Activated B cell treated with CpG ODN at 0.5 μM for 24 hours (primary cell): ENCODE results near the gene RRAGC. TPM values are rescaled to one million over a fixed set of nuclear protein-coding genes. Genes with fewer than 3 reads are reported as not detected.

ENCODE experiments used
- ATAC-seq: fragments of 200-7000 bp; cut with Tn5 transposase; one replicate; pipeline ENCODE4 v1.10.0; 2021; ENCODE audit warnings: low read depth, mild to moderate bottlenecking, moderate library complexity
- CTCF ChIA-PET: fragments of 350-600 bp; sonication (Branson Sonifier 250); formaldehyde crosslinking; loops from one replicate; lab custom pipeline; 2021; ENCODE audit warnings: antibody characterized with exemption; lab: Charles Lee
- POLR2A ChIA-PET: fragments of 350-600 bp; sonication (Branson Sonifier 250); formaldehyde crosslinking; loops from one replicate; lab custom pipeline; 2021; ENCODE audit warnings: antibody characterized with exemption; lab: Charles Lee
- DNase-seq: peaks from one replicate; pipeline ENCODE4 v3.0.0; 2022
- H3K27ac Mint-ChIP-seq: one replicate; pipeline ENCODE4 v1.8.0; 2020; ENCODE audit warnings: mixed read lengths
- H3K27me3 Mint-ChIP-seq: one replicate; pipeline ENCODE4 v1.8.0; 2021; ENCODE audit warnings: mixed read lengths
- H3K36me3 Mint-ChIP-seq: one replicate; pipeline ENCODE4 v1.8.0; 2021; ENCODE audit warnings: low read depth, mixed read lengths
- H3K4me1 Mint-ChIP-seq: one replicate; pipeline ENCODE4 v1.8.0; 2021; ENCODE audit warnings: mixed read lengths
- H3K4me3 Mint-ChIP-seq: one replicate; pipeline ENCODE4 v1.8.0; 2020; ENCODE audit warnings: mild to moderate bottlenecking, mixed read lengths
- H3K9me3 Mint-ChIP-seq: one replicate; pipeline ENCODE4 v1.8.0; 2020; ENCODE audit warnings: mixed read lengths
- intact Hi-C: fragments of 100-400 bp; cut with micrococcal nuclease; formaldehyde crosslinking; loops from one replicate; pipeline ENCODE4 v1.15.1; 2024
- total RNA-seq: library from RNA; stranded (reverse); gene quantifications from 2 replicates; pipeline ENCODE4 v1.2.3, GENCODE V29; 2022
- TF ChIP-seq, protein P1 (sequence below): fragments of 200-600 bp; IDR thresholded peaks from one replicate; pipeline ENCODE4 v1.8.0; 2022; ENCODE audit warnings: antibody characterized with exemption, mild to moderate bottlenecking

RRAGC gene
- total RNA-seq, 1 donor from 2014 or later: 35.9 TPM

DNA sequence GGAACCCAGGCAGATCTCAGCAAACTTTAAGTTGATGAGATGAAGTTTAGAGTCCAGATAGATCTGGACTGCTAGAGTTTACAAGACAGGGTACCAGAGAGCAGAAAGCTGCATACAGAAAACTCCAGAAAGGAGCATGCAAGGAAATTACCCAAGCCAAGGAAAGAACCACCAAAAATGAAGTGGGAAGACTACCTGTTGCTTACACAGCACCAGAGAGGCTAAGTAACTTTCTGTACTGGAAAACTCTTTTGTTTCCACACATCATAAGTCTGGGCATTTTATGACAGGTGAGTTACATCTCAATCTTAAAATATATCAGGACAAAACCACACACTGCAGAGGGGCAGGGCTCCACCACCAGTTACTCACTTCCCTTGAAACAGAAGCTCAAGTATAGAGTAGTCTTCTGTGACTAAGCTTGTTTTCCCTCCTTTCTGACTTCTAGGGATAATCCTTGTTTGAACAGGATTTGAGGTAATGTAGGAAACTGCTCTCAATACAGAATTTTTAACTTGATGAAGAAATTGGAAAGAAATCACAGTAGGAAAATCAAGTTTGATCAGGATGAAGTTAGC lies 39.2 kb upstream of the RRAGC start:
- POLR2A ChIA-PET: no interaction called here
- H3K27me3 Mint-ChIP-seq: no peaks in the 10 kb centered on the region
- TF ChIP-seq, protein P1, sequence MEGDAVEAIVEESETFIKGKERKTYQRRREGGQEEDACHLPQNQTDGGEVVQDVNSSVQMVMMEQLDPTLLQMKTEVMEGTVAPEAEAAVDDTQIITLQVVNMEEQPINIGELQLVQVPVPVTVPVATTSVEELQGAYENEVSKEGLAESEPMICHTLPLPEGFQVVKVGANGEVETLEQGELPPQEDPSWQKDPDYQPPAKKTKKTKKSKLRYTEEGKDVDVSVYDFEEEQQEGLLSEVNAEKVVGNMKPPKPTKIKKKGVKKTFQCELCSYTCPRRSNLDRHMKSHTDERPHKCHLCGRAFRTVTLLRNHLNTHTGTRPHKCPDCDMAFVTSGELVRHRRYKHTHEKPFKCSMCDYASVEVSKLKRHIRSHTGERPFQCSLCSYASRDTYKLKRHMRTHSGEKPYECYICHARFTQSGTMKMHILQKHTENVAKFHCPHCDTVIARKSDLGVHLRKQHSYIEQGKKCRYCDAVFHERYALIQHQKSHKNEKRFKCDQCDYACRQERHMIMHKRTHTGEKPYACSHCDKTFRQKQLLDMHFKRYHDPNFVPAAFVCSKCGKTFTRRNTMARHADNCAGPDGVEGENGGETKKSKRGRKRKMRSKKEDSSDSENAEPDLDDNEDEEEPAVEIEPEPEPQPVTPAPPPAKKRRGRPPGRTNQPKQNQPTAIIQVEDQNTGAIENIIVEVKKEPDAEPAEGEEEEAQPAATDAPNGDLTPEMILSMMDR: no peak

DNA sequence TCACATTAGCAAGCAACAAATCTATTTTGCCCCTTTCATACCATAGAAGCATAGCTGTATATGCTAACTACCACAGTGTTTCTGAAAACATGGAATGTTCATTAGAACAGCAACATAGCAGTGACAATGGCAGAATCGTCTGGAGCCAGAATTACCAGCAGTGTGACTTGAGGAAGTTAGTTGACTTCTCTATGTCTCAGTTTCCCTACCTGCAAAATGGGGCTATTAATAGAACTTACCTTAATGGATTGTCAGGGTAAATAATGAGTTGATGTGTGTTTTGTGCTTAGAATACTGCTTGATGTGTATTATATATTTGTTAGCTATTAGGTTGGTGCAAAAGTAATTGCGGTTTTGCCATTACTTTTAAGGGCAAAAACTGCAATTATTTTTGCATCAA lies 36.6 kb upstream of the RRAGC start:
- H3K36me3 Mint-ChIP-seq: no peaks in the 10 kb centered on the region
- DNase-seq (no peak), ATAC-seq (no peak)
- H3K27me3 Mint-ChIP-seq: no peaks in the 10 kb centered on the region
- CTCF ChIA-PET: no interaction called here
- no peak overlapping the region for H3K4me3 Mint-ChIP-seq
- no peaks in the 10 kb centered on the region for H3K9me3 Mint-ChIP-seq
- TF ChIP-seq, protein P1: no peak
- POLR2A ChIA-PET: no interaction called here
- H3K27ac Mint-ChIP-seq: no peak overlapping the region
- intact Hi-C loops: no loop called here
- no peaks in the 10 kb centered on the region for H3K4me1 Mint-ChIP-seq

More for the DNA sequence above, 39.2 kb upstream of the RRAGC start:
- ATAC-seq (no peak), DNase-seq (no peak)
- intact Hi-C loops: no loop called here
- no peaks in the 10 kb centered on the region for H3K4me1 Mint-ChIP-seq
- H3K27ac Mint-ChIP-seq: no peak overlapping the region
- no peaks in the 10 kb centered on the region for H3K36me3 Mint-ChIP-seq
- H3K4me3 Mint-ChIP-seq: no peak overlapping the region
- CTCF ChIA-PET: no interaction called here
- H3K9me3 Mint-ChIP-seq: no peaks in the 10 kb centered on the region

DNA sequence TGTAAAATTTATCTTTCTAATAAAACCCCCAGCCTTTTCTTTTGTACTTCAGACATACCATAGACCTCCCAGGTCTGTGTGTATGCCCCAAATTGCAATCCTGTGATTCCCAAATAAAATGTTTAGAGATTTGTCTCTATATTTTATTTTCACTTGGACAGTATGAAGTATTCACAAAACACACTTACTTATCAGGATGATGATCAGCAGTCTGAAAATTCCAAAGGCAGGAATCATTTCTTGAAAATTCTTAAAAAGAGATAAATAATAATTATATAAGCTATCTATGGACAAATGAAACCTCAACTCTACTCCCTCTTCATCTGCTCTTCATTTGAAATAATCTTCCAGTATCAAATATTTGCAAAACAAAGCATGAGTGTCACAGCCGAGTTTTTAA lies 33.4 kb upstream of the RRAGC start:
- intact Hi-C loops: no loop called here
- DNase-seq (no peak), ATAC-seq (no peak)
- H3K9me3 Mint-ChIP-seq: no peaks in the 10 kb centered on the region
- H3K4me1 Mint-ChIP-seq: no peaks in the 10 kb centered on the region
- TF ChIP-seq, protein P1: no peak
- H3K27me3 Mint-ChIP-seq: no peaks in the 10 kb centered on the region
- no peak overlapping the region for H3K4me3 Mint-ChIP-seq
- ChIA-PET CTCF (no interaction called here), POLR2A (no interaction called here)
- no peak overlapping the region for H3K27ac Mint-ChIP-seq
- no peaks in the 10 kb centered on the region for H3K36me3 Mint-ChIP-seq

DNA sequence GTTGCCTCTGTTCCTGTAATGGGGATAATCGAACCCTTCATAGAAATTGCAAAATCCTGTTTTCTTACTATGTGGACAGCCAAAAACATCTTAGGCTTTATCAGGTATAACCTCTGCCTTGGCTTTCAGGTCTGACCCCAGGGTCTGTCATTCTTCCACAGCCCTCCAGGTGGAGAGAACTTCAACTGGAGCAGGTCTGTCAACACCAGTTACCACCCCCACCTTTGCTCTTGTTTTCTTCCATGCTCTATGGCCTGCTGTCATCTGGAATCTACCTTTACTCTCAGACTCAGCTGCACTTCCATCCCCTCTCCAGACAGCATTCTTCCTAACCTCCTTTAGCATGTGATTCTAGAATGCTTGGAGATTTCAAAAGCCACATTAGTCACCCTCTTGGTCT lies 32.2 kb upstream of the RRAGC start:
- intact Hi-C loops: no loop called here
- ChIA-PET CTCF (no interaction called here), POLR2A (no interaction called here)
- DNase-seq: no peak
- ATAC-seq: no peak
- H3K9me3 Mint-ChIP-seq: no peaks in the 10 kb centered on the region
- H3K36me3 Mint-ChIP-seq: no peaks in the 10 kb centered on the region
- TF ChIP-seq, protein P1: no peak
- no peak overlapping the region for H3K4me3 Mint-ChIP-seq
- no peaks in the 10 kb centered on the region for H3K4me1 Mint-ChIP-seq
- no peak overlapping the region for H3K27ac Mint-ChIP-seq
- no peaks in the 10 kb centered on the region for H3K27me3 Mint-ChIP-seq

DNA sequence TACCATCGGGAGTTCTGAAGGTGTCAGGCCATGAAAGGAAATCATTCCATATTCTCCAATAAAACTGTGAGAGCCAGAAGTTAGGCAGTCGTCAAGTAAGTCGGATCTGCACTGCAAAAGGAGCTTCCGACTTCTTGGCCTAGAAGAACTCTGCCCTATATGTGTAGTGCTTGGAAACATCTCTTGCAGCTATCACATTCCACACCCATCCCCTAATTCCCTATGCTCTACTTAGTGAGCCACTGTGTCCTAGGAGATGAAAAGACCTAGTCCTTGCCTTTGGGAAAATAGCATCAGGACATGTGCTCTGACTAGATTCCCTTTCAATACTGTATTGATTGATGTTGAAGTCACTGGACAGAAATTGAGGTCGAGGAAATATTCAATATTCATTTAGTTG lies 30.0 kb upstream of the RRAGC start:
- no peak overlapping the region for H3K4me3 Mint-ChIP-seq
- DNase-seq (no peak), ATAC-seq (no peak)
- H3K36me3 Mint-ChIP-seq: no peaks in the 10 kb centered on the region
- ChIA-PET CTCF (no interaction called here), POLR2A (no interaction called here)
- no peak overlapping the region for H3K27ac Mint-ChIP-seq
- H3K27me3 Mint-ChIP-seq: no peaks in the 10 kb centered on the region
- intact Hi-C loops: no loop called here
- H3K9me3 Mint-ChIP-seq: no peaks in the 10 kb centered on the region
- no peaks in the 10 kb centered on the region for H3K4me1 Mint-ChIP-seq
- TF ChIP-seq, protein P1: no peak
